Stimulated activated naive B cell treated with anti-CD40 and anti-IgM and Interleukin-4, amounts not matched to agents 10 μg/mL and 1 μg/mL and 100 μg/mL, for 72 hours (primary cell): ENCODE measurements around the gene MGAT1.

Experiments used
- ATAC-seq, 2 donors: fragments of 150-1000 bp; cut with Tn5 transposase; replicated peaks; 2 replicates each; pipeline ENCODE4 v1.10.0; 2021; ENCODE audit warnings: moderate library complexity in 1 of 2
- DNase-seq: peaks from one replicate; pipeline ENCODE4 v3.0.0; 2021
- H3K27ac Mint-ChIP-seq: one replicate; pipeline ENCODE4 v1.8.0; 2022; ENCODE audit warnings: mild to moderate bottlenecking, mixed read lengths
- H3K27me3 Mint-ChIP-seq, 2 donors: one replicate each; pipeline ENCODE4 v1.8.0; 2022; ENCODE audit warnings: mixed read lengths in 2 of 2
- H3K36me3 Mint-ChIP-seq, 2 donors: one replicate each; pipeline ENCODE4 v1.8.0; 2022; ENCODE audit warnings: mixed read lengths in 2 of 2, mild to moderate bottlenecking in 1 of 2
- H3K4me1 Mint-ChIP-seq, 2 donors: one replicate each; pipeline ENCODE4 v1.8.0; 2022; ENCODE audit warnings: mixed read lengths in 2 of 2, mild to moderate bottlenecking in 1 of 2
- H3K4me3 Mint-ChIP-seq, 2 donors: one replicate each; pipeline ENCODE4 v1.8.0; 2022; ENCODE audit warnings: mild to moderate bottlenecking in 2 of 2, mixed read lengths in 2 of 2, moderate library complexity in 1 of 2
- H3K9me3 Mint-ChIP-seq, 2 donors: one replicate each; pipeline ENCODE4 v1.8.0; 2022; ENCODE audit warnings: mixed read lengths in 2 of 2, mild to moderate bottlenecking in 1 of 2

MGAT1 gene

DNA sequence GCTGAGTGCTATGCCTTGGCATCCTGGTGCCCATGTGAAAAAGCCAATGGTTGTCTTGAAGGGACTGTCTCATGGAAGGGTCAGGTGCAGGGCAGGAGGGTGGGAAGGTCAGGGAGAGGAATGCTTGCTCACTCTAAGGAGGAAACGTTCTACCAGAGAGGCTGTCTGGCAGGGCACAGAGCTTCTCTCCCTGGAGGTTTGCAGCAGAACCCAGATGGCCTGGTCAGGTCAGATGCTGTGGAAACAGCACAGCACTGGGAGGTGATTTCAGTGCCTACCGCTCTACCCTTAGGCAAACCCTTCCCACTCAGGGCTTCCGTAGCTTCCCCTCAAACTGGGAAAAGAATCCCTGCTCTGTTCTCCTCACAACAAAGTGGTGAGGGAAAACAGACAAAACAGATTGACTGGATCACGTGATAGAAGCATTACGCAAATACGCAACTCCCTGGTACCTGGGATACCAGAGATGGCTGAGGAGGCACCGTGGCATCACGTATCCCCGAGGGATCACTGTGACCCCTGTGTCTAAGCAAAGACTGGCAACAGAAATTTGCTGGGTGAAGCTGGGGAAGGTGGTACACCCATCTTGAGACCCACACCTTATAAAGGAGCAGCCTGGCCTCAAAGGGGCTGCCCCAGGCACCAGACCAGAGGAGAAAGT, 3.9 kb upstream of the MGAT1 start:
- Mint-ChIP-seq H3K4me3 (peak overlapping the region; percentile 81 to 98), H3K36me3 (peaks cover 80 to 85% of the 10 kb centered on the region in 2 donors), H3K27ac (peak overlapping the region; percentile 97), H3K4me1 (peaks cover 54 to 81% of the 10 kb centered on the region in 2 donors), H3K9me3 (peaks cover 0 to 4% of the 10 kb centered on the region in 2 donors), H3K27me3 (no peaks in the 10 kb centered on the region)
- DNase-seq, result no peak
- no peak for ATAC-seq

DNA sequence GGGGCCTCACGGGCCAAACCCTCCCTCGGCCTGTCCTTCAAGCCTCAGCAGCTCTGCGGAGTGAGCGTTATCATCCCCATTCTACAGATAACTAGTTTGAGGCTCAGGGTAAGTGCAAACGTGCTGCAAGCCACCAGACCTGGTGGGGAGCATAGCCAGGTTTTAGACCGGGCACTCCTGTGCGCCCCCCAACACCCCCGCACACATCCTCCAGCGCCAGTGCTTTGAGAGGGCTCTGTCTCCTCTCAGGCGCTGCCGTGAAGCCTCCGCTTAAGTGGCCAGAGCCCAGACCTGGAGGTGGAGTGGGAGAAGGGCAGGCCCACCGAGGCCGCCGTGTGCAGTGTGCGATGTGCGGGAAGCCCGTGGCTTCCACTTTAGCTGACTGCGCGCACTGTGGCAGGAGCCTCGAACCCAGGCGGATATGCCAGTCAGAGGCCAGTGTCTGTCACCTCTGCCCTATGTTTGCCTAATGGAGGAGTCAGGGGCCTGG, 1.6 kb upstream of the MGAT1 start:
- ATAC-seq (no peak), DNase-seq (no peak)
- peaks cover 0 to 4% of the 10 kb centered on the region in 2 donors for H3K9me3 Mint-ChIP-seq
- H3K4me1 Mint-ChIP-seq, result peaks cover 65 to 91% of the 10 kb centered on the region in 2 donors
- H3K4me3 Mint-ChIP-seq, result peak overlapping the region; percentile 81 to 98
- H3K36me3 Mint-ChIP-seq, result peaks cover 86 to 90% of the 10 kb centered on the region in 2 donors
- H3K27ac Mint-ChIP-seq, result peak overlapping the region; percentile 97
- H3K27me3 Mint-ChIP-seq, result no peaks in the 10 kb centered on the region

DNA sequence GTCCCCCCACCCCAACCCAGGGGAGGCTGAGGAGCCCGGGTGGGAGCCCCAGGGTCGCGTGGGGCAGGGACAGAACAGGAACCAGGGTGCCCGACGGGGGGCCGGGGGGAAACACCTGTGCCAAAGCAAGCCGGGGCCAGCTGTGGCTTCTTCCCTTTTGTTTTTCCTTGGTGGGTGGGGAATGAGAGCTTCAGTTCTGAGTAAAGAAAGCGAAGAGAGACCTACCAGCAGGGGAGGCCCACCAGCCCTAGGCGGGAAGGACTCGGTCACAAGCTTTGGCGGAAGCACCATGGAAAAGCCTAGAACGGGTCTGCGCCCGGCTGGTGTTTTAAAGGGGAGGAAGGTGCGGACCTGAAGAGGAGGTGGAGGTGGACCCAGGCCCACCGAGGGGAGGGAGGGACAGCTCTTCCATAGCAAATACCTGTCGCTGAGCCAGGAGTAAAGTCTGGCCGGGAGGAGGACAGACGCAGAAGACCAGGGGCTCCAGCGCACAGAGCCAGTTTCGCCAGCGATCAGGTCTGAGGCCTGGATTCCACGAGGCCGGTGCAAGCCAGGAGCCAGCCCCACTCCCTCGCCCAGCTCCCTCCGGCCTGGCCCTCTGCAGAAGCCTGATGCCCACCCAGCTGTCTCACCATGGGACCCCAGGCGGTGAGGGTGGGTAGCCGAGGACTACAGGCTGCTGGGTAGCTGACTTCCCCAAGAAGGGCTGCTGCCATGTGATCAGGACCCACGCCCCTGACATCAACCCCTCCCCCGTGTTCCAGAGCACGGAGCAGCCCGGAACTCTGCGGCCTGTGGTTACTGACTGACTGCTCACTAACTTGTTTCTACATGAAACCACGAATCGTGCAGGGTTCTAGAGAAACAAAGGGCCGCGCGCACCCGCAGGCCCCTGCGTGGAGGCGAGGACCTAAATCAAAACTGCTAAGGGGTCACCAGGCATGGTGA, 849 bp upstream of the MGAT1 start:
- DNase-seq (peak; percentile 87), ATAC-seq (peak; percentile 79)
- peak overlapping the region; percentile 97 for H3K27ac Mint-ChIP-seq
- H3K27me3 Mint-ChIP-seq, result no peaks in the 10 kb centered on the region
- peaks cover 65 to 91% of the 10 kb centered on the region in 2 donors for H3K4me1 Mint-ChIP-seq
- peaks cover 0 to 4% of the 10 kb centered on the region in 2 donors for H3K9me3 Mint-ChIP-seq
- peaks cover 87 to 90% of the 10 kb centered on the region in 2 donors for H3K36me3 Mint-ChIP-seq
- peak overlapping the region; percentile 81 to 98 for H3K4me3 Mint-ChIP-seq

- DNase-seq (no peak), ATAC-seq (no peak)
- Mint-ChIP-seq H3K27ac (peak overlapping the region; percentile 89), H3K4me1 (peaks cover 59 to 91% of the 10 kb centered on the region in 2 donors), H3K27me3 (no peaks in the 10 kb centered on the region), H3K4me3 (peak overlapping the region; percentile 96 to 98), H3K9me3 (peaks cover 0 to 4% of the 10 kb centered on the region in 2 donors), H3K36me3 (peaks cover 85 to 87% of the 10 kb centered on the region in 2 donors)
Observed at GRCh38 chr5:180801596-180802324, 846 bp downstream of the MGAT1 start.

DNA sequence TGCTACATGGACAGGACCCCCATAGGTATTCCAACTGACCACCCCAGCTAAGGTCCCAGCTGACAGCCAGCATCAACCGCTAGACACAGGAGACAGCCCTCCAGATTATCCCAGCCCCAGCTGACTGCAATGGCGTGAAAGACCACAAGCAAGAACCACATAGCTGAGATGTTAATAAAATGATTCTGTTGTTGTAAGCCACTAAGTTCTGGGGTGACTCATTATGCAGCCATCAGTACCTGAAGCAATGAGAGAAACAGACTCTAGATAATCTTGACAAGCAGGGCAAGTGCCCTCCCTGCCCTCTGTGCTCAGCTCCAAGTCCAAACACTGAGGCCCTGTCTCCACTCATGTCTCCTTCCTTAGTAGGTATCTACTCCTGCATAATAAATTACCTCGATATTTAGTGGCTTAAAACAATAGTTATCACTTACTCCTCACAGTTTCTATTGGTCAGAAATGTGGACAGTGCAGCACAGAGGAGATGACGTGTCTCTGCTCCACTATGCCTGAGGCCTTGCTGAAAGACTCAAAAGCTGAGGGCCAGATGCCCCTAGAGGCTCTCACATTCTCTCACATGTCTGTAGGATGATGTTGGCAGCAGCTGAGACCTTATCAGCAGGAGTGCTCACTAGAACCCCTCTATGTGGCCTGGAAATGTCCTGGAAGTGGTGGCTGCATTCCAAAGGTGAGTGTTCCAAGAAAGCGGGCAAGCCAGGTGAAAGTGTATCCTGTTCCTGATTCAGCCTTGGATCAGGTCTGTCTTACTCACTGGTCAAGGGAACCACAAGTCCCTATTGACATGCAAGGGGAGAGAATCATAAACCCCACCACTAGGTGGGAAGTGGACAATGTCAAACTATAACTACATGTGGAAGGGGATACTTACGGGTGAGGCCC, 2.5 kb downstream of the MGAT1 start:
- DNase-seq (no peak), ATAC-seq (no peak)
- H3K36me3 Mint-ChIP-seq, result peaks cover 85 to 88% of the 10 kb centered on the region in 2 donors

GRCh38 chr5:180799194-180799593, 3.4 kb downstream of the MGAT1 start:
- Mint-ChIP-seq H3K27me3 (no peaks in the 10 kb centered on the region), H3K4me1 (peaks cover 51 to 90% of the 10 kb centered on the region in 2 donors), H3K4me3 (peak overlapping the region; percentile 96 to 98), H3K27ac (peak overlapping the region; percentile 82), H3K36me3 (peaks cover 83 to 84% of the 10 kb centered on the region in 2 donors), H3K9me3 (no peaks in the 10 kb centered on the region)
- DNase-seq (no peak), ATAC-seq (no peak)

More for the DNA sequence above, 2.5 kb downstream of the MGAT1 start:
- Mint-ChIP-seq H3K4me3 (peak overlapping the region; percentile 96 to 98), H3K4me1 (peaks cover 60 to 91% of the 10 kb centered on the region in 2 donors), H3K9me3 (no peaks in the 10 kb centered on the region), H3K27ac (peak overlapping the region; percentile 89), H3K27me3 (no peaks in the 10 kb centered on the region)

DNA sequence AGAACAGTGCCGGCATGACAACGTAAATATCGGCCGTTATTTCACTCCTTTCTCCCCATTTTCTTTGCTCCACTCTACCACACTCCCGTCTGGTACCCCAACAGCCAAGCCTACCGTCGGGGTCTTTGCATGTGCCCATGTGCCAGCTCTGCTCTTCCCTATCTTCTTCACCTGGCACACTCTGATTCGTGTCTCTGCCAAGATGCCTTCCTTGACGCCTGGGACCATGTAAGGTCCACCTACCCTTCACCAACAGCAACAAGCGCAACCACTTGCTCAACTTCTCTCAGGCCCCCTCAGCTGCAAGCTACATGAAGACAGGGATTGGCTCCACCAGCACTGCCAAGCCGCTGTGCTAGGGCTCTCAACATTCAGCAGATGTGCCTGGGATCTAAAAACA, 4.4 kb downstream of the MGAT1 start:
- no peak for DNase-seq
- Mint-ChIP-seq H3K36me3 (peaks cover 77 to 80% of the 10 kb centered on the region in 2 donors), H3K27me3 (no peaks in the 10 kb centered on the region), H3K4me3 (peak overlapping the region; percentile 96 to 98), H3K27ac (peak overlapping the region; percentile 82), H3K4me1 (peaks cover 56 to 88% of the 10 kb centered on the region in 2 donors), H3K9me3 (no peaks in the 10 kb centered on the region)
- ATAC-seq, result no peak

DNA sequence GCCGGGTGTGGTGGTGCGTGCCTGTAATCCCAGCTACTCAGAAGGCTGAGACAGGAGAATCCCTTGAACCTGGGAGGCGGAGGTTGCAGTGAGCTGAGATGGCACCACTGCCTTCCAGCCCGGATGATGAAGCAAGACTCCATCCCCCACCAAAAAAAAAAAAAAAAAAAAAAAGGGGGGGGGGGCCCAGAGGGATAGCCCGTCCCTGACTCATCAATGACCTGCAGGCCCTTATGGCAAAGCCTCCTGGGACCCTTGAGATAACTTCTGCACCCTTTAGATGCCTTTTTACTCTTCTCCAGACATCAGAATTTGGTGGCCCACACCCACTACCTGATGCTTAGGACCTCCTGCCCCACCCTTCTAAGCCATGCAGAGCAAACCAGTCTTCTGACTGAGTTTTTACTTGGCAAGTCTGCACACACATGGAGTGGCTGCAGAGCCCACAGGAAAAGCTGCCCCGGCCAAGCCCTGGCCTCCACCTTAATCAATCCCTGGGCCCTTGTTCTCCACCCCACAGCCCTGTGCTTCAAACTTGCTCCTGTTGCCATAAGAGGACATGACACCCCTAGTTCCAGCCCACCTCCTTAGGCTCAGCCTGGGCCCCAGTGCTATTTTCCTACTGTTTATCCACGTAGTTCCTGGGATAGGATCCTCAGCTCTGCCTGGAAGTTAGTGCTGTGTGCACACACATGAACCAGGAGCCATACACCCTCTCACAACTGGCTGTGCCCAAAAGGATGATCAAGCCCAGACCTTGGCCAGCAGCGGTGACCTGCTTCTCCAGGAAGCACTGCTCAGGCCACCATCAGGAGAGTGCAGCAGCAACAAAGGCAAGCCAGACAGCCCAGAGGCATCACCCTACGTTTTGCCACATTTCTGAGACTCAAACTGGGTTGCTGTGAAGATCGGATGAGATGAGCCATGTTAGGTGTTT, 5.1 kb downstream of the MGAT1 start:
- Mint-ChIP-seq H3K27ac (peak overlapping the region; percentile 84), H3K4me3 (peak overlapping the region; percentile 96 to 98), H3K36me3 (peaks cover 79 to 84% of the 10 kb centered on the region in 2 donors), H3K4me1 (peaks cover 60 to 91% of the 10 kb centered on the region in 2 donors), H3K9me3 (no peaks in the 10 kb centered on the region), H3K27me3 (no peaks in the 10 kb centered on the region)
- ATAC-seq (peak; percentile 4 to 22), DNase-seq (no peak)

- Mint-ChIP-seq H3K27ac (peak overlapping the region; percentile 70), H3K9me3 (no peaks in the 10 kb centered on the region), H3K4me3 (peak overlapping the region; percentile 12 to 59), H3K36me3 (peaks cover 81 to 87% of the 10 kb centered on the region in 2 donors), H3K4me1 (peaks cover 58 to 92% of the 10 kb centered on the region in 2 donors), H3K27me3 (no peaks in the 10 kb centered on the region)
- no peak for ATAC-seq
- DNase-seq, result no peak
Observed at GRCh38 chr5:180795771-180796313, 6.8 kb downstream of the MGAT1 start.

GRCh38 chr5:180792965-180793287, 9.7 kb downstream of the MGAT1 start:
- Mint-ChIP-seq H3K9me3 (no peaks in the 10 kb centered on the region), H3K27me3 (no peaks in the 10 kb centered on the region), H3K4me3 (peak overlapping the region in 1 of 2 donors; percentile 41), H3K4me1 (peaks cover 38 to 89% of the 10 kb centered on the region in 2 donors), H3K36me3 (peaks cover 65 to 82% of the 10 kb centered on the region in 2 donors), H3K27ac (peak overlapping the region; percentile 87)
- ATAC-seq, result peak in 1 of 2 donors; percentile 15
- no peak for DNase-seq

DNA sequence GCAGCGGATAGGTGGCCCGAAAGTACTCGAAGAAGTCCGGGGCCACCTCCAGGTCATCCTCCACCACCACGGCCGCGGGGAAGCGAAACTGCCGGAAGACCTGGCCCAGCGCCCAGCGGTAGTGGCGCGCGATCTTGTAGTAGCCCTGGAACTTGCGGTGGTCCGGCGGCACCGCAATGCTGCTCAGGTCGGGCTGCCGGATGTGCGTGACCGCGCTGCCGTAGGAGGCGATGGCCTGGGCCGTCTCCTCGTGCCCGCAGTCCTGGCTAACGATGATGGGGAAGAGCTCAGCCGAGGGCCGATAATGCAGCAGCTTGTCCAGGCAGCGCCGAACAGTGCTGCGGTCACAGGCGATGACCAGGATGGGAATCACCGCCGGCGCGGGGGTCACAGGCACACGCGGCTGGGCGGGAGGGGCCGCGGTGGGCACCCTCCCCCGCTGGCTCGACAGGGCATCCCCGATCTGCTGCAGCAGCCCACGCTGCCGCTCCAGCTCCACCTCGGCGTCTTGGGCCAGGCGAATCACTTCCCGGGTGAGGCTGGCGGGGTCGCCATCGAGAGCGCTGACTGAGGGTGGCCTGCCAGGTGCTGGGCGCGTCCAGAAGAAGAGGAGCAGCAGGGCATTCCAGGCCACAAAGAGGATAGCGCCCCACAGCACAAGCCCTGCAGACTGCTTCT, 10.2 kb downstream of the MGAT1 start:
- Mint-ChIP-seq H3K4me1 (peaks cover 35 to 89% of the 10 kb centered on the region in 2 donors), H3K27ac (peak overlapping the region; percentile 91), H3K27me3 (no peaks in the 10 kb centered on the region), H3K36me3 (peaks cover 64 to 77% of the 10 kb centered on the region in 2 donors), H3K4me3 (peak overlapping the region; percentile 25 to 44), H3K9me3 (no peaks in the 10 kb centered on the region)
- no peak for DNase-seq
- no peak for ATAC-seq
